ENCODE results near the gene POLR2E.

DNA sequence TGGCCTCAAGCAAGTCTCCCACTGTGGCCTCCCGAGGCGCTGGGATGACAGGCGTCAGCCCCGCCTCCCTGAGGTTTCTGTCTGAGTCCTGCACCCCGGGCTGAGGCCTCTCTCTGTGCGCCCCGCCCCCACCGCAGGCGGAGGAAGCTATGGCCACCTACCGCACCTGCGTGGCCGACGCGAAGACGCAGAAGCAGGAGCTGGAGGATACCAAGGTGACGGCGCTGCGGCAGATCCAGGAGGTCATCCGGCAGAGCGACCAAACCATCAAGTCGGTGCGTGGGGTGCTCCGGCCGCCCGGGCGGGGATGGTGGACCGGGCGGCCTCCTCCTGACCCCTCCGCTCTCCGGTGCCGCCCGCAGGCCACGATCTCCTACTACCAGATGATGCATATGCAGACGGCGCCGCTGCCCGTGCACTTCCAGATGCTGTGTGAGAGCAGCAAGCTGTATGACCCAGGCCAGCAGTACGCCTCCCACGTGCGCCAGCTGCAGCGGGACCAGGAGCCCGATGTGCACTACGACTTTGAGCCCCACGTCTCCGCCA, 15.5 kb downstream of the POLR2E start:
- TF ChIP-seq, protein P1, sequence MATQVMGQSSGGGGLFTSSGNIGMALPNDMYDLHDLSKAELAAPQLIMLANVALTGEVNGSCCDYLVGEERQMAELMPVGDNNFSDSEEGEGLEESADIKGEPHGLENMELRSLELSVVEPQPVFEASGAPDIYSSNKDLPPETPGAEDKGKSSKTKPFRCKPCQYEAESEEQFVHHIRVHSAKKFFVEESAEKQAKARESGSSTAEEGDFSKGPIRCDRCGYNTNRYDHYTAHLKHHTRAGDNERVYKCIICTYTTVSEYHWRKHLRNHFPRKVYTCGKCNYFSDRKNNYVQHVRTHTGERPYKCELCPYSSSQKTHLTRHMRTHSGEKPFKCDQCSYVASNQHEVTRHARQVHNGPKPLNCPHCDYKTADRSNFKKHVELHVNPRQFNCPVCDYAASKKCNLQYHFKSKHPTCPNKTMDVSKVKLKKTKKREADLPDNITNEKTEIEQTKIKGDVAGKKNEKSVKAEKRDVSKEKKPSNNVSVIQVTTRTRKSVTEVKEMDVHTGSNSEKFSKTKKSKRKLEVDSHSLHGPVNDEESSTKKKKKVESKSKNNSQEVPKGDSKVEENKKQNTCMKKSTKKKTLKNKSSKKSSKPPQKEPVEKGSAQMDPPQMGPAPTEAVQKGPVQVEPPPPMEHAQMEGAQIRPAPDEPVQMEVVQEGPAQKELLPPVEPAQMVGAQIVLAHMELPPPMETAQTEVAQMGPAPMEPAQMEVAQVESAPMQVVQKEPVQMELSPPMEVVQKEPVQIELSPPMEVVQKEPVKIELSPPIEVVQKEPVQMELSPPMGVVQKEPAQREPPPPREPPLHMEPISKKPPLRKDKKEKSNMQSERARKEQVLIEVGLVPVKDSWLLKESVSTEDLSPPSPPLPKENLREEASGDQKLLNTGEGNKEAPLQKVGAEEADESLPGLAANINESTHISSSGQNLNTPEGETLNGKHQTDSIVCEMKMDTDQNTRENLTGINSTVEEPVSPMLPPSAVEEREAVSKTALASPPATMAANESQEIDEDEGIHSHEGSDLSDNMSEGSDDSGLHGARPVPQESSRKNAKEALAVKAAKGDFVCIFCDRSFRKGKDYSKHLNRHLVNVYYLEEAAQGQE (IDR thresholded peaks at IDR 0.05; ENCODE audit: insufficient read depth in 1 of 2, low read depth in 2 of 2, low read length in 2 of 2) = no peak
- no peak for TF ChIP-seq POLR2AphosphoS5 (IDR thresholded peaks at IDR 0.05; ENCODE audit: low read depth, low read length)
- TF ChIP-seq TAF1 (IDR thresholded peaks at IDR 0.05; ENCODE audit: borderline replicate concordance, insufficient read depth, low read length) = no peak
- TF ChIP-seq SIN3A (IDR thresholded peaks at IDR 0.05; ENCODE audit: borderline replicate concordance, insufficient read depth, low read length) = no peak
